NCI-H2107 treated with DMSO at 0.1 percent for 48 hours (cell line): Measurements from ENCODE around the gene PPP2R5A.
"Not testable (repeated sequence)": the region's sequence is repeated elsewhere in the genome, so short reads cannot be mapped to it uniquely, and the experiment has no call there.

ENCODE experiments used
- DNase-seq: peaks from one replicate; lab custom pipeline; 2025; ENCODE audit not compliant: unreplicated experiment; lab: John Stamatoyannopoulos, UW

PPP2R5A gene

GRCh38 chr1:212351588-212352362 is 66.6 kb downstream of the PPP2R5A start:
- no peak for DNase-seq

- DNase-seq: no peak
Observed at GRCh38 chr1:212353181-212353580, 68.0 kb downstream of the PPP2R5A start.

GRCh38 chr1:212354464-212354863 is 69.3 kb downstream of the PPP2R5A start:
- DNase-seq: no peak

GRCh38 chr1:212355230-212355969 is 70.2 kb downstream of the PPP2R5A start:
- DNase-seq: no peak

GRCh38 chr1:212359794-212360479 is 74.7 kb downstream of the PPP2R5A start:
- no peak for DNase-seq

GRCh38 chr1:212364985-212365384 is 79.8 kb downstream of the PPP2R5A start:
- DNase-seq: no peak

- no peak for DNase-seq
Observed at GRCh38 chr1:212366901-212367300, 81.7 kb downstream of the PPP2R5A start.

- no peak for DNase-seq
Observed at GRCh38 chr1:212367474-212368072, 82.4 kb downstream of the PPP2R5A start.

- peak; percentile 47 for DNase-seq
Observed at GRCh38 chr1:212368073-212368484, 82.9 kb downstream of the PPP2R5A start.

GRCh38 chr1:212375986-212376385 is 90.8 kb downstream of the PPP2R5A start:
- no peak for DNase-seq

GRCh38 chr1:212377644-212378043 is 92.4 kb downstream of the PPP2R5A start:
- no peak for DNase-seq

GRCh38 chr1:212379366-212379765 is 94.2 kb downstream of the PPP2R5A start:
- DNase-seq: no peak

GRCh38 chr1:212381397-212382035 is 96.3 kb downstream of the PPP2R5A start:
- no peak for DNase-seq

GRCh38 chr1:212386029-212386428 is 100.8 kb downstream of the PPP2R5A start:
- DNase-seq: no peak

- DNase-seq: no peak
Observed at GRCh38 chr1:212388985-212389716, 103.9 kb downstream of the PPP2R5A start.

- DNase-seq: not testable (repeated sequence)
Observed at GRCh38 chr1:212395678-212396437, 110.6 kb downstream of the PPP2R5A start.

GRCh38 chr1:212396638-212397037 is 111.4 kb downstream of the PPP2R5A start:
- DNase-seq: no peak

- no peak for DNase-seq
Observed at GRCh38 chr1:212397171-212397570, 112.0 kb downstream of the PPP2R5A start.

- DNase-seq: no peak
Observed at GRCh38 chr1:212401042-212401441, 115.8 kb downstream of the PPP2R5A start.
